ENCODE data around the gene TRAPPC14.

Gene TRAPPC14

DNA sequence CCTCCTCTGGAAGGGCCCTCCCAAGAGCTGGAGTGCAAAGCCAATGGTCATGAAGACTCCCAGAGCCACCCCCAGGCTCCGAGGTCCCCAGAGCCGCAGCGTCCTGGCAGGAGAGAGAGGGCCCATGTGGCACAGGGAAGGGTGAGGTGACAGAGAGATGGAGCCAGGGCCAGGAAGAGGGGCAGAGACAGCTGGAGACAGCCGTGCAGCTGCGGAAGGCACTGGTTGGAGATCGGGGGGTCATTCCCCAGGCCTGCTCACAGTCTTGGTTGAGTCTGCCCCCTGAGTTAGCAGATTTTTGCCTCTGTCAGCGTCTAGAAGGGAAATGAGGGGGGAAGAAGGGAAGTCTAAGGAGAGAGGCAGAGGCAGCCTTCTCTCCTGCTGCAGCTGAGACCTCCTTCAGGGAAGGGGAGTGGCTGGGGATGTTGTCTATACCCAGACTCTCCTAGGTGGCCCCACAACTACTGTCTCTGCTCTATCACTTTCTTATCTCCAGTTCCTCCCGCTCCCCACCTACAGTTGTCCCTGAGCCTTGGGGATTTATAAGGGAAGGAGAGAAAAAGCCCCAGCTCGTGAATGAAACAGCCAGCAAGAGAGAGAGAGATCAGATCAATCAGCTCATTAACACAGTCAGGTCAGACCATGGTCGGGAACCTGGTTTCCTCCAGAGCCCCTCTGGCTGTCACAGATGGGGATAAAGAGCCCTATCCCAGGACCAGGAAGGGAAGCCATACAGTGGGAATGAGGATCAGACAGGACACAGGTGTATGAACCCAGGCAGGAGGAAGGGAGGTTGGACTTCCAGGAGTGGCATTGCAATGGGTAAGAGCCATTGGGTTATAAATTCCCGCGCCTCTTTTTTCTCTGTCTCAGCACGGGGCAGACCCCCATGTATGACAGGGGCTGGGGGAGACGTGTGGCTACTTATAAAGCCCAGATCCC lies 8.7 kb upstream of the TRAPPC14 start:
- peak overlapping the region; percentile 86 for H3K27ac ChIP-seq
- no peak for DNase-seq (ENCODE audit: low spot score)

DNA sequence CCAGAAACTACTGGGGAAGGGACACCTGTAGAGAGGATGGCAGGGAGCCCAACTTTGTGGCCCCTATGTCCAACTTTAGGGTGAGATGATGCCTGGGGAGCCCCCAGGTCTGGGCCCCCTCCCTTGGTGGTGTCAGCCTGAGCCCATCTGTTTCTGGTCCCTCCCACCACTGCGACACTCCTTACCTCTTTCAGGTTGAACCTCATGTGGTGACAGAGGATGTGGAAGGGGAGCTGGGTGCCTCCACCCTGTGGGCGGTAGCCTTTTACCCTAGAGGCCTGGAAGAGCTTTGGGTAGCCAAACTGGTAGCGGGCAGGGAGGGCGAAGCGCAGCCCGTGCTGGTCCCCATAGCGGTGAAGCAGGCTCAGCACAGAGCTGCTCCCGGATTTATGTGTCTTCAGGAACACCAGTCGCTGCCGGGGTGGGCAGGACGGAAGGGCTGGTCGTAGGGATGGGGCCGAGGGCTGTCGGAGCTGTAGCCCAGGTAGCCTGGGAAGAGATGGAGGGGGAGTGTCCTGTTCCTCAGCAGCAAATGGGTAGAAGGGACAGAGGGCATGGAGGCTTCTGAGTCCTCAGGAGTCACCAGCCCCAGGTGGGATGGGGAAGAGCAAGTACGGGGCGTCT lies 7.9 kb upstream of the TRAPPC14 start:
- DNase-seq (ENCODE audit: low spot score) = no peak
- H3K27ac ChIP-seq = peak overlapping the region; percentile 86
- ChIA-PET POLR2A (ENCODE audit: low non-redundant PET) (no interaction called here), CTCF (interaction anchor here (0.6 to 0.7 kb wide), 2 partner anchors 53 to 313 kb away, joined by 3 read pairs; partner anchors contain the start of genes PVRIG and TSC22D4)
- TF ChIP-seq, protein P1, sequence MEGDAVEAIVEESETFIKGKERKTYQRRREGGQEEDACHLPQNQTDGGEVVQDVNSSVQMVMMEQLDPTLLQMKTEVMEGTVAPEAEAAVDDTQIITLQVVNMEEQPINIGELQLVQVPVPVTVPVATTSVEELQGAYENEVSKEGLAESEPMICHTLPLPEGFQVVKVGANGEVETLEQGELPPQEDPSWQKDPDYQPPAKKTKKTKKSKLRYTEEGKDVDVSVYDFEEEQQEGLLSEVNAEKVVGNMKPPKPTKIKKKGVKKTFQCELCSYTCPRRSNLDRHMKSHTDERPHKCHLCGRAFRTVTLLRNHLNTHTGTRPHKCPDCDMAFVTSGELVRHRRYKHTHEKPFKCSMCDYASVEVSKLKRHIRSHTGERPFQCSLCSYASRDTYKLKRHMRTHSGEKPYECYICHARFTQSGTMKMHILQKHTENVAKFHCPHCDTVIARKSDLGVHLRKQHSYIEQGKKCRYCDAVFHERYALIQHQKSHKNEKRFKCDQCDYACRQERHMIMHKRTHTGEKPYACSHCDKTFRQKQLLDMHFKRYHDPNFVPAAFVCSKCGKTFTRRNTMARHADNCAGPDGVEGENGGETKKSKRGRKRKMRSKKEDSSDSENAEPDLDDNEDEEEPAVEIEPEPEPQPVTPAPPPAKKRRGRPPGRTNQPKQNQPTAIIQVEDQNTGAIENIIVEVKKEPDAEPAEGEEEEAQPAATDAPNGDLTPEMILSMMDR (conservative IDR thresholded peaks at IDR 0.05; ENCODE audit: low read depth) = no peak

More for the DNA sequence above, 8.7 kb upstream of the TRAPPC14 start:
- CTCF ChIA-PET = interaction anchor here (0.6 to 0.7 kb wide), 2 partner anchors 52 to 312 kb away, joined by 3 read pairs; partner anchors contain the start of genes PVRIG and TSC22D4
- POLR2A ChIA-PET (ENCODE audit: low non-redundant PET) = interaction anchor here (1.2 kb wide), 1 partner anchor 37 kb away, joined by 3 read pairs; no protein-coding TSS in a partner anchor
- TF ChIP-seq, protein P1 (conservative IDR thresholded peaks at IDR 0.05; ENCODE audit: low read depth) = no peak

DNA sequence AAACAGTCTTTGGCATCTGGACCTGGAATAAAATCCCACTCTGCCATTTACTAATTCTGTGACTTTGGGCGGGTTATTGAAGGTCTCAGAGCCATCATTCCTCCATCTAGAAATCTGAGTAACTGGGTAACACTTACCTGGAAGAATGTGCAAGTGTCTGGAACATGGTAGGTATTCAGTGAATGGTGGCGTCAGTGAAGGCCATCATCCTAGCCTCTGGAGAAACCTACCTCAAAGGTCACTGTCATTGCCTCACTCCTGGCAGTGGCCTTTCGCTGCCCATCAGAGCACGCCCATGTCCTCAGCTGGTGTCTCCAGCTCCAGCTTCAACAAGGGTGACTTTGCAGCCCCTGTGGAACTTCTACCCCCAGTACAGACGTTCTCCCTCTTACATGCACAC lies 5.3 kb upstream of the TRAPPC14 start:
- TF ChIP-seq, protein P1 (conservative IDR thresholded peaks at IDR 0.05; ENCODE audit: low read depth) = no peak
- ChIA-PET POLR2A (ENCODE audit: low non-redundant PET) (no interaction called here), CTCF (interaction anchor here (0.7 to 1.0 kb wide), 2 partner anchors 30 to 31 kb away, joined by 3 to 6 read pairs; no protein-coding TSS in a partner anchor)
- no peak for DNase-seq (ENCODE audit: low spot score)
- H3K27ac ChIP-seq = peak overlapping the region; percentile 93

DNA sequence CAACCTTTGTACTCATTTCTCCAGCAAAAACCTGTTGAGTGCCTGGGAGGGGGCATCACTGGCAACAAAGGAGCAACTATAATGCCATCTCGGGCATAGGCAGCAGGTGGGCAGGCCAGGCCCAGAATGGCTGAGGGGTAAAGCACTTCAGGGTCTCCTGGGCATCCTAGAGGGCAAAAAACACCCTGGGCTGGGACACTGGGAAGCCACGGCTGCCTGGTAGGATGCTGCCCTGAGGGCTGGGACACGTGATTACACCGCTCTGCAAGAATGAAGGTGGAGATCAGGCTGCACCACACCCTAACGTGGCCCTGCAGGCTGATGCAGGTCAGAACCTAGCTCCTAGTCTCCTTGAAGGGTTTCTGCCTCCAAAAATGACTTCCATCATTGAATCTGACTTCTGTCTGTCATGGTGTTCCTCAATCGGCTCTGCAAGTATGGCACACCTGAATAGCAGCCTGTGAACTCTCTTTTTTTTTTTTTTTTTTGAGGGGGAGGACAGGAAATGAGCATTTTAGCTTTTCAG lies 4.5 kb upstream of the TRAPPC14 start:
- ChIA-PET CTCF (interaction anchor here (0.7 to 1.0 kb wide), 2 partner anchors 29 to 30 kb away, joined by 3 to 6 read pairs; no protein-coding TSS in a partner anchor), POLR2A (ENCODE audit: low non-redundant PET) (no interaction called here)
- H3K27ac ChIP-seq = peak overlapping the region; percentile 93
- TF ChIP-seq, protein P1 (conservative IDR thresholded peaks at IDR 0.05; ENCODE audit: low read depth) = no peak
- DNase-seq (ENCODE audit: low spot score) = peak; percentile 82

DNA sequence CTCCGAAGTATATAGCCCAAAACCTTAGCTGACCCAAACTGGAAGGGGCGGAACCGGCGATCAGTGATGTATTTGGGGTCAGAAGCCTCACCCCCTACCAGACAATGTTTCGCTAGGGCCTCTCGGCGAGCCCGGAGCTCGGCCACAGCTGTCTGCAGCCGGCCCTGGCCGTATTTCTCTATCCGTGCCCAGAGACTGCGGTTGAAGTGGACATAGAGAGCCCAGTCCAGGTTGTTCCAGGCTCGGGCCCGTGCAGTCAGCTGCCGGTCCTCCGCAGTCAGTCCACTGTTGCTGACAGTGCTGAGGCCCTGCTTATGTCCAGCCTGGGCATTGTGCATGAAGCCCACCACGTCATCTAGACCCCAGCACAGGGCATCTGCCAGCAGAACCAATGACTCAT lies 1.5 kb upstream of the TRAPPC14 start:
- CTCF ChIA-PET = no interaction called here
- POLR2A ChIA-PET (ENCODE audit: low non-redundant PET) = interaction anchor here (0.5 kb wide), 1 partner anchor 269 kb away, joined by 3 read pairs; the partner anchor contains the start of gene ZCWPW1
- DNase-seq (ENCODE audit: low spot score) = no peak
- peak overlapping the region; percentile 93 for H3K27ac ChIP-seq
- TF ChIP-seq, protein P1 (conservative IDR thresholded peaks at IDR 0.05; ENCODE audit: low read depth) = no peak

DNA sequence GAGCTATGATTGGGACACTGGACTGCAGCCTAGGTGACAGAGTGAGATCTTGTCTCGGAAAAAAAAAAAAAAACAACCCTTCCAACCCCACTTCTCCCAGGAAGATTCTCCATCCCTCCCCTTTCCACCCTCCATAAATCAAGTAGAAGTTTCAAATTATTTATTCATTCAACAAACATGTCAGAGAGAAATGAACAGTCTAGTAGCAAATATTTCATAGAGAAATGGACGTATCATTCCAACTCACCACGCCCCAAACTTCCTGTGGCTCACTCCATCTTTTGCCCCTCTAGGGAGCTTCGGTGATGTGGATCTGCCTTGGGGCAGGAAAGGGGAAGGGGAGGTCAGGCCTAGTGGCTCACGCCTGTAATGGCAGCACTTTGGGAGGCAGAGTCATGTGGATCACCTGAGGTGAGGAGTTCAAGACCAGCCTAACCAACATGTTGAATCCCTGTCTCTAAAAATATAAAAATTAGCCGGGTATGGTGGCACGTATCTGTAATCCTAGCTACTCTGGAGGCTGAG lies 638 bp upstream of the TRAPPC14 start:
- TF ChIP-seq, protein P1 (conservative IDR thresholded peaks at IDR 0.05; ENCODE audit: low read depth) = no peak
- H3K27ac ChIP-seq = peak overlapping the region; percentile 93
- POLR2A ChIA-PET (ENCODE audit: low non-redundant PET) = no interaction called here
- CTCF ChIA-PET = interaction anchor here (0.7 kb wide), 1 partner anchor 29 kb away, joined by 3 read pairs; no protein-coding TSS in a partner anchor
- no peak for DNase-seq (ENCODE audit: low spot score)
